ENCODE results near the gene PI4KA.
"Not testable (repeated sequence)": the region's sequence is repeated elsewhere in the genome, so short reads cannot be mapped to it uniquely, and the experiment has no call there.

DNA sequence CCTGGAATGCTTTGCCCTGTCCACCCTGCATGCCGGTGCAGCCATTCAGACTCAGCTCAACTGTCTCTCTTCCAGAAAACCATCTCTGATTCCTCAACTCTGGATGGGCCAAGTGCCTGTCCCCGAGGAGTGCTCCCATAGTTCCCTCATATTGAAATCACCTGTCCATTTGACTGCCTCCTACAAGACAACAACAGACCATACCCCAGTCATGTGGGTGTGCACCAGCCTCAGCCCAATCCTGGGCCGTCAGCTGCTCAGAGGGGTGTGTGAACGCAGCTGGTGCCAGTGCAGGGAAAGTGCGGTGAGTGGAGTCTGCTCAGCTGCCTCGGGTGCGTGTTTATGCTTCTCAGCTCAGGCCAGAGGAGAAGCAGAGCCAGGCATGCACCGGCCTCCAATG, 126.2 kb downstream of the PI4KA start:
- TF ChIP-seq, protein P1, sequence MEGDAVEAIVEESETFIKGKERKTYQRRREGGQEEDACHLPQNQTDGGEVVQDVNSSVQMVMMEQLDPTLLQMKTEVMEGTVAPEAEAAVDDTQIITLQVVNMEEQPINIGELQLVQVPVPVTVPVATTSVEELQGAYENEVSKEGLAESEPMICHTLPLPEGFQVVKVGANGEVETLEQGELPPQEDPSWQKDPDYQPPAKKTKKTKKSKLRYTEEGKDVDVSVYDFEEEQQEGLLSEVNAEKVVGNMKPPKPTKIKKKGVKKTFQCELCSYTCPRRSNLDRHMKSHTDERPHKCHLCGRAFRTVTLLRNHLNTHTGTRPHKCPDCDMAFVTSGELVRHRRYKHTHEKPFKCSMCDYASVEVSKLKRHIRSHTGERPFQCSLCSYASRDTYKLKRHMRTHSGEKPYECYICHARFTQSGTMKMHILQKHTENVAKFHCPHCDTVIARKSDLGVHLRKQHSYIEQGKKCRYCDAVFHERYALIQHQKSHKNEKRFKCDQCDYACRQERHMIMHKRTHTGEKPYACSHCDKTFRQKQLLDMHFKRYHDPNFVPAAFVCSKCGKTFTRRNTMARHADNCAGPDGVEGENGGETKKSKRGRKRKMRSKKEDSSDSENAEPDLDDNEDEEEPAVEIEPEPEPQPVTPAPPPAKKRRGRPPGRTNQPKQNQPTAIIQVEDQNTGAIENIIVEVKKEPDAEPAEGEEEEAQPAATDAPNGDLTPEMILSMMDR (IDR thresholded peaks at IDR 0.05): not testable (repeated sequence)
- TF ChIP-seq ZFX (IDR thresholded peaks at IDR 0.05; ENCODE audit: borderline replicate concordance): not testable (repeated sequence)
